NCI-H446 treated with DMSO at 0.1 percent for 48 hours (cell line): ENCODE results near the gene AASS.

ENCODE experiments used
- DNase-seq: peaks from one replicate; lab custom pipeline; 2025; lab: John Stamatoyannopoulos, UW

The AASS gene

GRCh38 chr7:122038904-122039303 is 105.1 kb downstream of the AASS start:
- DNase-seq = no peak

GRCh38 chr7:122038134-122038533 is 105.9 kb downstream of the AASS start:
- no peak for DNase-seq

- no peak for DNase-seq
Measured at GRCh38 chr7:122035876-122036275, 108.2 kb downstream of the AASS start.

GRCh38 chr7:122033641-122034040 is 110.4 kb downstream of the AASS start:
- no peak for DNase-seq

- no peak for DNase-seq
Measured at GRCh38 chr7:122027058-122027457, 117.0 kb downstream of the AASS start.
